HCEC 1CT (cell line): ENCODE results near the gene CACNA2D3.

ENCODE experiments used
- DNase-seq: peaks from one replicate; pipeline ENCODE4 v3.0.0-alpha.2; 2017

Gene CACNA2D3

DNA sequence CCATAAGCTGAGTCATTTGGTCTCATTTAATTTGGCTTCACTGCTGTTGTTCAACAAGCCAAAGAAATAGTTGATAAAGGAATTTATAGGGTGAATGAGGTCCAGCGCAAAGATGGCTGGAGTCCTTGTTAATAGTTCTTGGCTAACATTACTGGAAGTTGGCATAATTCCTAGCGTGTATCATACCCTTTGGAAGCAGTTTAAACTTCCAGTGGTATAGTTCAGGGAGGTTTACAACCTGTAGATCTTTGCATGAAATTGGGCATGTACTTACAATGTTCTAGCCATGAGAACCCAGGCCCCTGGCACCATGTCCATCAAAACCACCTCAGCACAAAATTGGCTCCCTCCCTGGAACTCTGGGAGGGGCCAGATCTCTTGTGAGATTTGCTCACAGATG is 424.7 kb downstream of the CACNA2D3 start:
- no peak for DNase-seq

DNA sequence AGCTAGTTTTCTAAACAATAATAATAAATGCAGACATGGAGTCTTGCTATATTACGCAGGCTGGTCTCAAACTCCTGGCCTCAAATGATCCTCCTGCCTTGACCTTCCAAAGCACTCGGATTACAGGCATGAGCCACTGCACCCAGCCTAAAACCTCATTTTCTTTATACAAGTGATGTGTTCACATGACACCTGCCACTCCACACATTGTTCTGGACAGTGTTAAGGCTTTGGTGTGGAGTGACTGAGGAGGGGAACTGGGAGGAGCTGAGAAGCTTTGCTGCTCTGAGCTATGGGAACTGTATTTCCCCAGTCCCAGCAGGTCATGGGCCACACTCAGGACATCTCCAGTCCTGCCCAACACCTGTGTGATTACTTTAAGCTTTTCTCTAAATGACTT is 425.5 kb downstream of the CACNA2D3 start:
- no peak for DNase-seq

DNA sequence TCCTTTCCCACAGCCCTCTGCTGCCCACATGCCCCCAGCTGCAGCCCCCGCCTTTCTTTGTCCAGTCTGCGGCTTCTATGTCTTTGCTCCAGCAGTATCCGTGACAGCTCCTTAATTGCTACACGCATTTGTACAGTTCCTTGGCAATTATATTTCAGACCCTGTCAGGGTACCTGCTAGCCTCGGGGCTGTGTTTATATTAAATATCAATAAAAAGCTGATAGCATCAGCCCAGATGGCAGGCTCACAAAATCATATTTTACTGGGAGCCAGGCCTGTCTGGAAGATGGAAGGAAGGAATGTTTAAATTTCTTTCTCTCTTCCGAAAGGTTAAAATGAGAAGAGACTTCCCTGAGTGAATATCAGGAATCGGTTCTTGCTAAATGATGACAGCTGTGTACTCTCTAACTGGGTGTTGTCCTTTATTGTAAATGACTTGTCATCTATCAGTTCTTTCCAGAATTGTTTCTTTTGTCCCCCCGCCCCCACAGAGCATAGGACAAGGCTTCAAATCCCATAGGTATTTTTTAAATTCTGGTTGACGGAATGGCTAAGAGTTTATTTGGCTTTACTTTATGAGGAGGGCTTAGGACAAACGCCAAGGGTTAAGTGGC is 427.4 kb downstream of the CACNA2D3 start:
- DNase-seq, result no peak

DNA sequence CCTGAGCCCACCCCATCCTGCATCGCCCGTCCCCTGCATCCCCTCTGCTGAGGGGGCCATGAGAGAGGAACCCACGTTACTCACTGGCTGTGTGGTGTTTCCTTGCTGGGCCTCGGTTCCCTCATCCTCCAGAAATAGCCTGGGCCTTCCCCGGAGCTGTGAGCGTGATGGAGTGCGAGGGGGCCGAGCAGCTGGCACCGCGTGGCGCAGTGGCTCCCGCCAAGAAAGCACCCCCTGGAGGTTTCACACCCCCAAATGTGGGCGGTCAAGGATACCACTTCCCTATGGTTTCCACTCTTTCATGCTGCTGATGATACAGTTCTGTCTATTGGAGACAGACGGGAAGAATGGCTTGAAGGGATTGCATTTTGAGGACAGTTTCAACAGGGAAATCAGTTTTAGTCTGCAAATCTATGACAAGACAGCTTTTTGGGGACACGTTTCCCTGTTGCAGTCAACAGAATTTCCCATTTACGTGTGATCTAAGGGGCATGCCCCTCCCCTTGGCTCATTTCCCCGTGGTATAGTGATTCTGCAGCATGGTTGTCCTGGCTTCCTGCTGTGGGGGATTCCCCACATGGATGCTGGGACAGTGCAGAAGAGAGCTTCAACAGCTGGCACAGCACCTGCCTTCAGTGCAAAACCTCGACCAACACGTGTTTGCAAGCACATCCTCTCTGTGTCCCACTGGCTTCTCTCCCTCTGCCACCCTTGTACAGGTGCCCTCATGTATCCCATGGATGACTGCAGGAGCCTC is 428.0 kb downstream of the CACNA2D3 start:
- DNase-seq, result no peak

DNA sequence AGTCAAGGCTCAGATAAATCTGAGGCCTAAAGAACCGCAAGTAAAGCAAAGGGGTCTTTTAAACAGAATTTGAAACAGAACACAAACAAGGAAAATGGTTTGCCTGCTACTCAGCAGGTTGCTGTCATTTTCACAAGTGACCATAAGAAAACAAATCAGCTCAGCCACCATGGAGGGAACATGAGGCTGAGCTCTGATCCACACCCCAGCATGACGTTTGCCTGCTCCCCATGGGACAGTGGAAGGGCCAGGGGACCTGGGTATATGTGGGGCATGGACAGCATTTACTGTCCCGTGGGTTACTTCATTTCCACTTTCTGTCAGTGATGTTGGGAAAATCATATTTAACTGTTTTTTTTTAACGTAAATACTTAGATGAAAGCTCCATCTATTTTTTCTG is 434.3 kb downstream of the CACNA2D3 start:
- DNase-seq, result no peak

DNA sequence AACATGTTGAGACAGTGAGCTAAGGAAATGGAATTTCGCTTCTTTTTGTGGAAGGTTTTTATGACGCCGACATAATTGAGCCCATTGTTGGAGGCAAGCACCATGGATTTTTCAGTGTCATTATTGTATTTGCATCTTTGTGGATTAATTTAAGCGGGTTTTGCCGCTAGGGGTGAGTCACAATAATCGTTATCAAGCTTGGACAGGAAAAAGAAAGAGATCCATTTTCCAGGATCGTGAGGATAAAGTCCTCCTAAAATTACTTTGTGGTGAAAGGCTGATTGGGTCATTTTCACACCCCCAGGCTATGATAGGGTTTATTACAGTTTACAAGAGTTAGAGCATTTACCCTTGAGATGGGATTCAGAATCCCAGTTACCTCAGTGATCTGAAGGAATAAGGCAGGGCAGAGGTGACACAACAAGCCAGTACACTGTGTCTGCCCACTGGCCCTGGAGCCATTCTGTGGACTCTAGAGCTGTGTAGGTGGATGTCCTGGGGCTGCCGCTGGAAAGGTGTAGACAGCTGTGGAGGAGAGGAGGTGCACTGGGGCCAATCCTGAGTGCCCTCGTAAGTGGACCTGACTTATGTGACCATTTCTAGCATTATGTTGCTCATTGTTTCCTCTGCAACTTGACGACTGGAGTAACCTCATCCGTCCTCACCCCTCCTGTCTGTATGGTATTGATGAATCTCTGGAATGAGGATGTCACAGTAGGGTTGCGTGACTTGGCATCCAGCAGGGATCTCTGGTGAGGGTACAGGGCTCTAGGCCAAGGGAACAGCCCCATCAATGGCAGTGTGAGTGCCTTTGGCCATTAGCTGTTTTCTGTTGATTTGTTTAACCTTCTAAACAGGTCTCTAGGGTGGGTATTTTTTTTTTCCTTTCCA is 435.4 kb downstream of the CACNA2D3 start:
- DNase-seq, result no peak

DNA sequence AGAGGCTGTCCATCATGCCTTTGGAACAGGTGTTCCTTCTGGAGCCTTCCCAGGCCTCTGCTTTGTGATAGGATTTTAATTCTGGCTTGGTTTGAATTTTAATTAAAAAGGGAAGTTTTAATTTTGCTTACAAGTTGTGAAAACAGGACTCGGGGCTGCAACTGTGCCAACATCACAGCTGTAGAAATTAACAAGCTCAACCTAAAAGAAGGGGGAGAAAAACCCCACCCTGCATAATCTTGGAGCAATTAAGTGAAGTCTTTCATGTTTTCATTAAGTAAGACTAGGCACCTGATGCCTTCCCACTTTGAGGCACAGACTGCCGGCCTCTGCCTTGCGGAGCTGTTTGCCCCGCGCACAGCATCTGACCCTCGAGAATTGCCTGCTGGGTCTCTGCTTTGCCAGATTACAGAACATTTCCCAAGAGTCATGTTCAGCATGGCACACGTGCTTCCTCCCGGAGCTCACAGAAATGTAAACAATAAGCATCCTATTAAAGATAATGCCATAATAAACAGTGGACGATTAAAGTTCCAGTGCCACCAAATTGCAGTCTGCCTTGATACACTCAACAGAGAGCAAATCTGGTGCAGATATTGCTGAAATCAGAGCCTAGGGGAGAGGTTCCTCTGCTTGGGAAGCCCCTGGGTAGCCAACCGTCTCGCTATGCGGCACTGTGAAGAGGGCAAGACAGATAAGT is 441.3 kb downstream of the CACNA2D3 start:
- no peak for DNase-seq

DNA sequence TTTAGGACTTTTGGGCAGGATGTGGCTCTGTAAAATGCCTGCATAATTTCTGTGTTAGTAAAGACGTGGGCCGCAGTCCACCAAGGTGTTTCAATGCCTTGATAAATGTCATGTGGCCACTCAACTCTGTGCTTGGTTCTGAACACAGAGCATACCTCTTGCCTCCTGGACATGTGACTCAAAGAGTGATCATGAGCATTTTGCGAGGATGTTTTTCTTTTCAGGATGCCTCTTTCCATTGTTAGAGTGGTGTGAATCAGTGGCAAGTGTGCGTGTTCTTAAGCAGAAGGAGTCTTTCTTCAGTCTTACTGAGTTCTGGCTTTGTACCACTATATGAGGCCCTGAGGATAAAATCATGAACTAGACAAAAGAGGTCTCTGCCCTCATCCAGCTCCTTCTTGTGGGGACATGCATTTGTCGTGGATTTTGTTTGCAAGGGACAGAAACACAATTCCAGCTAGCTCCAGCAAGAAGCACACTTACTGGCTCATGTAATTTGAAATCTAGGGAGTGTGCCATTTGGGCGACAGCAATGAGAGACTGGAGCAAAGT is 442.1 kb downstream of the CACNA2D3 start:
- no peak for DNase-seq

DNA sequence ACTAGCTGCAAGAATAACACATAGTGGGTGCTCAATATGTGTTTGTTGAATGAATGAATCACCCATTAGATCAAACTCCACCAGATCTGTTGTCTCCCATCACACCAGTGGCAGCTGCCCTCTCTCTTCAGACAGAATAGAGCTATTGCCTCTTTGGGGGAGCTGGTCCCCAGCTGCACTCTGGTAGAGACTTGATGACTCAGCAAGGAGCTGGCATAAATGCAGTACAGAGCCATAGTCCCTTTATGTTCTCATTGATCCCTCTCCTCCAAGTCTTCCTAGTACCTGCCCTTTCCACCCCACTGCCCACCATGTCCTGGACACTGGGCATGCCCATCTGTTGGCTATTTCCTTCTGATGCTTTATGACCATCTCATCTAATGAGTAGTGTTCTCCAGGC is 443.6 kb downstream of the CACNA2D3 start:
- DNase-seq, result no peak

DNA sequence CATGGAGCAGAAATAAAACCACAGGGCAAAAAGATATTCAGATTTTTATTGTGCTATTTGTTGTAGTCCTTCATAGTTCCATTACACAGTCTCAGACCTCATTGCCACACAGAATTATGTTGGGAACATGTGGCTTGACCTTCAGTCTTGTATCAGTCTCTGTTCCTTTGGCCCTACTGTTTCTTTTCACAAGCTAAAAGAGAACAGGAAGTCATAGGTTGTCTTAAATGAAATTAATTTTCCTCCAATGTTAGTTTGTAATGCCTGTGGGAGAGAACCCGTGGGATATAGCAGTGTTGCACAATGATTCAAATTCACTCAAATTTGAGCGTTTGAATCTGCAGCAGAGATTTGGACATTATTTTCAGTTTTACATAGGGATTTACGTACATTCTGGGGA is 445.6 kb downstream of the CACNA2D3 start:
- DNase-seq, result no peak

DNA sequence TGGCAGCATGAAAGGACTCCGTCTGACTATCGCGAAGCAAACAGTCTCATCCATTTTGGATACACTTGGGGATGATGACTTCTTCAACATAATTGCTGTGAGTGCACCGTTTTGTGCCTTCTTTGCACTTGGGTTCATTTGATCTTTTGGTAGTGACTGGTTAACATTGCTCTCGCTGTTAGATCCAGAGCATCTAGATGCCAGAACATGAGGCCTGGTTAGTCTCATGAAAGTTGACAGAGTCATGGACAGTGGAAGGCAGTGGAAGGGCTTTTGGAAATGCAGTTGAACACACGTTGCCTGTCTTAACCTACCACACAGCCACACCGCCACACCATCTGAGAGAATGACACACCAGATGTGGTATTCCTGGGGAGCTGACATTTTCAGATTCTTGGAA is 447.7 kb downstream of the CACNA2D3 start:
- DNase-seq, result no peak

DNA sequence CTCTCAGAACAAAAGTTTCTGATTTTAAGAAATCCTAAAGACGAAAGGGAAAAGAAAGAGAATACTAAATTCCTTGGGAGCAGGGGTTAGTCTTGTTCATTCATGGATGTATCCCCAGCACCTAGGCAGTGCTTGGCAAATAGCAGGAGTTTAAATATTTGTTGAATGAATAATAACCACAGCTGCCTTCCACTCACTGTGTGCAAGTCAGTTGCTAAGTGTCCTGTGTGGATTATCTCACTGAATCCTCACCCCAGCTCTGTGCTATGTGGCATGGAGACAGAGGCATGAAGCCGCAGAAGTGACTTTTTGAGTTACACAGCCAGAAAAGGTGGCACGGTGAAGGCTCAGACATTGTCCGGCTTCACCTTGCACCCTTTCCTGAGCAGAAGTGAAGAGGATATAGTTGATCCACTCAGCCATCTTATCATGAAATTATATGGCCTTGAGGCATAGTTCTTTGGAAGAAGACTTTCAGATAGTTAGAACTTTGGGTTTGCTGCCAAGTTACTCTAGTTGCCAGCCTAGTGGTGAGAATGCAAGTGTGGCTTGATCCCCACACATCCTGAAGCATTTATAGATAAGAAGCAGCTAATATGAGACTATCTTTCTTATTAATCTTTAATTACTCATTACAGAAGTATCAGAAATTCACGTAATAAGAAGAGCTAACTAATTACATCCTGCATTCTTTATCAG is 450.0 kb downstream of the CACNA2D3 start:
- no peak for DNase-seq

DNA sequence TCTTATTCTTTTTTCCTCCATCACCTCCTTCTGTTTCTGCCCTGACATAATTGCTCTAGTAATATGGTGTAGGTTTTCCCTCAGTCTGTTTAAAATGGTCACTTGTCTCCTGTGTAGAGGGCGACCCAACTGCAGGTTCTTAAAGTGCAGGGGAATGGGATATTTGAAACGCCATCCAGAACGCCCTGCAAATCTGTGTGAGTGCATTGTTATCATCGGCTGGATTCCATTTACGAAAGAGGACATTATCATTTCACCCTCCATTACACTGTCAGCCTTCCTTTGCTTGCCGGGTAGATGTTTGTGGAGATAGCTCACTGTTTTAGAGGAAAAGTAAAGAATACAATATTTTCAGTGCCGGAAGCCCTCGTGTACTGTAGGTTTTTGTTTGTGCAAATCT is 451.5 kb downstream of the CACNA2D3 start:
- DNase-seq, result no peak

DNA sequence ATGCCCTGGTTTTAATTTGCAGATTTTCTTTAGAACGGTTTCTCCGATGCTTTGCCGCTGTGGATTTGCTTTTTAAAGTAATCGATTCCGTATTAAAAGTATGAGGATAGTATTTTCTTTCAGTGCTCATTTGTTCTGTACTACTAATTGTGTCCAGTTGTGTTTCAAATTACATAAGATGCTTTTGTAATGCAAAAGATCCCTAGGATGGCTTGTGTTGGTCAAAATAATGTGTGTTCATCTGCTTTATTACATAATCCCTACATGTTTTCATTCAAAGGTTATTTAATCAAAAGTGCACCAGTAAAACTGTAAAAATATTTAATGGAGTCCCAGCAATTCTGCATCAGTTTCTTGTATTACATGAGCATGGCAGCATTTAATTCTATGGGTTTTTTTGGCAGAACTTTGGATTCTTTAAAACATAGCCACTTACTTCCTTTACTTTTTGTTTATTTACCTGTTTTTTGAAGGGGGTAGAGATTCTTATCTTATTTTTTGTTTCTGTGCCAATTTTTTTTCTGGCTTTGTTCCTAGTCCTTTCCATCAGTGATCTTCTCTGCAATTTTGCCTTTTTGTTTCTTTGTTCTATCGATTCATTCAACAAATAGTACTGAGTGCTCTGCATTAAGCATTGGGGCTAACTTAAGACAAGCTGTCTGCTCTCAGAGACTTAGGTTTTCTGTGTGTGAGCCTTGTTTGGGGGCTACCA is 452.7 kb downstream of the CACNA2D3 start:
- DNase-seq, result no peak

DNA sequence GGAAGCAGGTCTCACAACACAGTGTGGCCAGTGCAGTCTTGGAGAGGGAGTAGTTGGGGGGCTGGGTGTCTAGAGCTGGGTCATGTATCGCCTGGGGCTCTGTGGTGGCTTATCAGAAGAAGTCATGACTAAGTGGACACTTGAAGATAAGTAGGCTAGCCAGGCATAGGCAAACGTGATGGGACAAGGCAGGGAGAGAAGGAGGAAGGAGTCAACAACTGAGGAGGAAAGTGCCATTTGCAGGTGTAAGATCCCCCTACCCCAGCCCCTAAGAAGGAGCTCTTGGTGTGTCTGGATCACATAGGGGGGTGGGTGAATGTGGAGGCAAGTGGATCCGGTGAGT is 453.2 kb downstream of the CACNA2D3 start:
- no peak for DNase-seq

DNA sequence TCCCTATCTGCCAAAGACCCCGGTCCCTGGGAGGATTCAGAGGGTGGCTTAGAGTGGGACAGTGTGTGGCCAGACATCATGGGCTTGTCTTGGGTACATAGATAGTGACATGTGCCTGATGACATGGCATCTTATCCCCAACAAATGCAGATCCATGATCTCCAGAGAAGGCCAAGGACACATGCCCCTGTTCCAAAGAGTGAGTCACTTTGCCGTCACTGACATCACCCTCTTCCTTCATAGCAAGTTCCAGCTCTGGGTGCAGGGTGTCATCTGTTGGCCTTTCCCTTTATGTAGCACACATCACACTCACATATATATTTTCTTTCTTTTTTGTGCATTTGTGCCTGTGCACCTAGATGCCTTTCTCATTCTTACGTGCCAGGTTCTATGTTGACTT is 455.0 kb downstream of the CACNA2D3 start:
- no peak for DNase-seq

DNA sequence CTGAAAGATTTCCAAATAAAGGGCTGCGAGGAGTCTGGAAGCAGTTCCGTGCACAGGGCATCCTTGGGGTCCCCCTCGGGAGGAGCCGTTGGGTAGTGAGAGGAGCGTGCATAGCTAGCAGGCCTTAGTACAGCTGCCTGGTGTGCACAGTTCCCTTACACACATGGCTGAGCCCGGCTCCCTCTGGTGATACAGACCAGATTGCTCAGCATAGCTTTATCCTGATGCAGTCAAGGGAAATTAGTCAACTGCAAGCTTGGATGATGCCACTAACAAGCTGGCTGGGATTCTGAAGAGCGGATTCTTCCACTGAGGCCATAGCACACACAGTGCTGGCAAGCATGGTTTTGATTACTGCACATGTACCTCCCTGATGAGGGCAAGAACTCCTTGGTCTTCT is 456.1 kb downstream of the CACNA2D3 start:
- DNase-seq, result no peak

DNA sequence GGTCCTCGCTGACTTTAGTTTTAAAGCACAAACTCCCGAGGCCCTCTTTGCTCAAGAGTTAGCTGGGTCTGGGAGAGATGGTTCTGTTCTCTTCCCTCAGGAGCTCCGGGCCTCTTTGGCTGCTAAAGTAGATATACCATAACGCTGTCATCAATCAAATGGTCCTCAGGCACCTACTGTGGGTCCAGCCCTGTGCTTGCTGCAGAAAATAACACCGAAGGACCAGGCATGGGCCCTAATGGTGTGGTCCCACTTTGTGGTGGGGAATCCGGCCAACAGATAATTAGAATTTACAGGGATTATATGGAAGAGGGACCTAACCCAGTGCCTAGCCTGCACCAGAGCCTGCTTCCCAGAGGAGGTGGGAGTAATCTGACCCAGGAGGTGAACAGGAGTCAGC is 458.1 kb downstream of the CACNA2D3 start:
- no peak for DNase-seq

DNA sequence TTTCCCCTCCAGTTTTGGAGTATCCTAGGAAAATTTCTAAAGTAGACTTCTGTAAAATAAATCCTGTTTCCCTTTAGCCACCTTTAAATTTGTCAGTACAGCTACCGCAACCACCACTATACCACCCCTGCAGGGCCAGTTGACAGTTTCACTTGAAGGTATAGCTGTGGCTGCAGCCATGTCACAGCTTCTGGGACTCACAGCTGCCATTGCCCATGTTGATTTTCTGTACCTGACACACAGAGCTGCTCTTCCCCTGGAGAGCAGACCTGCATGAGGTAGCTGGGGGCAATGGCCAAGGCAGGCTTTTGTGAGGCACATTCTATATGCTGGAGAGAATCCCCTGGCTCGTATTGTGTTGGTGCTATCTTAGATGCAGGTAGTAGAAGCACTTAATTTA is 460.1 kb downstream of the CACNA2D3 start:
- no peak for DNase-seq

DNA sequence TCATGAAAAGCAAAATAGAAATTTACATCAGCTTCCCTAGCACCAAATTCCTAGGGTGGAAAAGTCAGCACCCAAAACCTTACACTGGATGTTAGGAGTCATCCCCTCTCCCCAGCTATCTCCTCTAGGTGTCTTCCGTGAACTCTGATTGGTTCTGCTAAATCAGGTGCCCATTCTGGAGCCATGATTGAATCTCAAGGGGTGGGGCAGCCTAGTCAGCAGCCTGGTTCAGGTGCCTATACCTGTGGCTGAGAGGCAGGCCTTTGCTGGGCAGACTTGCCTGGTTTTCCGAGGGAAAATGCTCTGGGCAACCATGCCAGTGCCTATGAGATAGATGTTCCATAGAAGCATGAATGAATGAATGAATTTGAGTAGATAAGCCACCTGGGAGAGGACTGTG is 468.8 kb downstream of the CACNA2D3 start:
- DNase-seq, result no peak

DNA sequence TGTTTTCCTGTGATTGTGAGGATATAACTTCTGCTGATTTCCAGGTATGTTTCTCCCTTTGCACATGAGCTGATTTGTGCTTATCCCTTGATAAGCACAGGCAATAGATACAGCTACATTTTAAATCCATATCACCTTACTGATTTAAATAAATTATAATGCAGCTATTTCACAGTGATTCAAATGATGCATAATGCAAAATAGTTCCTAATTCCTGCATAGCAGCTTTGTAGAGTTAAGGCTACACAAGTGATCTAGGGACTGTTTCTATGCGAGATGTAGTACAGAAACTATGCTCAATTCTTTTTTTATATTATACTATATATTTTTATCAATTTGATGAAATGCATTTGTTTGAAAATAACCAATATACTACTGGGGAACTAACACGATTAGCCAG is 471.3 kb downstream of the CACNA2D3 start:
- DNase-seq, result no peak

DNA sequence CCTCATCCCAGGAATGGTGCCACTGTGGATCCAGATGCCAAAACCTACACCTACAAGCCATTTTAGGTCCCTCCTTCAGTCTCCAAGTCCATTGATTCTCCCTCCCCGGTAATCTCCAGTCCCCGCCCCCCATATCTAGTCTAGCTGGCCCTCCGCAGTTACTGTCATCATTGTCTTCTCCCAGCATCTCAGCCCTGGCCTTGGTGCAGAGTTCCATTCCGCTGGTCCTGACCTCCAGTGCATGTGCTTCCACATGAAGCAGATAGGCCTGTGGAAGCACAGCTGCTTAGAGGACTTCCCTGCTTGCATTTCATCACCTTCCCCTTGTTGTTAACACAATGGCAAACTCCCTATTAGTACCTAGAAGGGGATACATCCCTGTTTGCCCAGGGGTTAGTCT is 473.7 kb downstream of the CACNA2D3 start:
- no peak for DNase-seq
